H9 (cell line): ENCODE measurements around the gene TCF25. TPM values are rescaled to one million over a fixed set of nuclear protein-coding genes. Genes with fewer than 3 reads are reported as not detected.

Experiments
- DNase-seq: peaks from one replicate; pipeline ENCODE4 v3.0.0-alpha.2; 2017
- H2AFZ ChIP-seq: one replicate; pipeline ENCODE4 v1.6.1; 2013; ENCODE audit warnings: mild to moderate bottlenecking, low read length, control low read depth, moderate library complexity
- H2AK5ac ChIP-seq: 2 replicates; pipeline ENCODE4 v1.6.1; 2013; ENCODE audit warnings: low read length, control low read depth, mixed read lengths; ENCODE audit not compliant: insufficient read length
- H2BK120ac ChIP-seq: one replicate; pipeline ENCODE4 v1.6.1; 2013; ENCODE audit warnings: low read depth, mild to moderate bottlenecking, low read length, control low read depth, inconsistent platforms; ENCODE audit not compliant: poor library complexity, severe bottlenecking
- H2BK12ac ChIP-seq: 2 replicates; pipeline ENCODE4 v1.6.1; 2013; ENCODE audit warnings: low read length, control low read depth, mixed read lengths, low read depth; ENCODE audit not compliant: insufficient read length
- H2BK15ac ChIP-seq: 2 replicates; pipeline ENCODE4 v1.6.1; 2013; ENCODE audit warnings: low read depth, low read length, control low read depth
- H2BK20ac ChIP-seq: one replicate; pipeline ENCODE4 v1.6.1; 2013; ENCODE audit warnings: low read depth, mild to moderate bottlenecking, low read length, control low read depth, inconsistent platforms; ENCODE audit not compliant: poor library complexity, severe bottlenecking
- H2BK5ac ChIP-seq: 2 replicates; pipeline ENCODE4 v1.6.1; 2013; ENCODE audit warnings: low read length, control low read depth, mixed read lengths; ENCODE audit not compliant: insufficient read length
- H3K14ac ChIP-seq: 2 replicates; pipeline ENCODE4 v1.6.1; 2013; ENCODE audit warnings: low read length, control low read depth; ENCODE audit not compliant: insufficient read depth
- H3K18ac ChIP-seq: 2 replicates; pipeline ENCODE4 v1.6.1; 2013; ENCODE audit warnings: low read depth, mild to moderate bottlenecking, mixed read lengths, low read length, control low read depth; ENCODE audit not compliant: insufficient read length
- H3K23ac ChIP-seq: 2 replicates; pipeline ENCODE4 v1.6.1; 2013; ENCODE audit warnings: low read length, control low read depth, mixed read lengths, low read depth; ENCODE audit not compliant: insufficient read length
- H3K23me2 ChIP-seq: 2 replicates; pipeline ENCODE4 v1.6.1; 2013; ENCODE audit warnings: low read depth, mild to moderate bottlenecking, mixed read lengths, low read length, control low read depth; ENCODE audit not compliant: insufficient read length, poor library complexity, severe bottlenecking
- H3K27ac ChIP-seq: 2 replicates; pipeline ENCODE4 v1.5.1; 2013; ENCODE audit warnings: low read length, control low read depth, mixed read lengths, low read depth; ENCODE audit not compliant: insufficient read length
- H3K27me3 ChIP-seq: 2 replicates; pipeline ENCODE4 v1.6.1; 2013; ENCODE audit warnings: low read length, control low read depth, inconsistent platforms; ENCODE audit not compliant: insufficient read depth
- H3K4ac ChIP-seq: 2 replicates; pipeline ENCODE4 v1.6.1; 2013; ENCODE audit warnings: low read depth, mild to moderate bottlenecking, control low read depth, inconsistent platforms, low read length, moderate library complexity
- H3K4me1 ChIP-seq: 2 replicates; pipeline ENCODE4 v1.6.1; 2013; ENCODE audit warnings: low read length, control low read depth, inconsistent platforms; ENCODE audit not compliant: insufficient read depth
- H3K4me2 ChIP-seq: 2 replicates; pipeline ENCODE4 v1.6.1; 2013; ENCODE audit warnings: low read length, control low read depth, mixed read lengths; ENCODE audit not compliant: insufficient read length, insufficient read depth
- H3K56ac ChIP-seq: 2 replicates; pipeline ENCODE4 v1.6.1; 2013; ENCODE audit warnings: low read depth, mild to moderate bottlenecking, mixed read lengths, low read length, control low read depth; ENCODE audit not compliant: insufficient read length
- H3K79me1 ChIP-seq: 2 replicates; pipeline ENCODE4 v1.6.1; 2013; ENCODE audit warnings: low read depth, mild to moderate bottlenecking, moderate library complexity, low read length, control low read depth, inconsistent platforms; ENCODE audit not compliant: insufficient read depth, poor library complexity, severe bottlenecking
- H3K79me2 ChIP-seq: 2 replicates; pipeline ENCODE4 v1.6.1; 2013; ENCODE audit warnings: low read length, control low read depth, inconsistent platforms; ENCODE audit not compliant: insufficient read depth
- H3K9ac ChIP-seq: 2 replicates; pipeline ENCODE4 v1.6.1; 2013; ENCODE audit warnings: low read length, control low read depth, mixed read lengths; ENCODE audit not compliant: insufficient read length; ENCODE audit errors: extremely low read depth
- H3K9me3 ChIP-seq: one replicate; pipeline ENCODE4 v1.6.1; 2013; ENCODE audit warnings: low read depth, low read length, inconsistent platforms; ENCODE audit not compliant: control insufficient read depth
- H3T11ph ChIP-seq: one replicate; pipeline ENCODE4 v1.6.1; 2013; ENCODE audit warnings: mild to moderate bottlenecking, low read length, control low read depth, inconsistent platforms
- H4K20me1 ChIP-seq: one replicate; pipeline ENCODE4 v1.6.1; 2013; ENCODE audit not compliant: control insufficient read depth, insufficient read length, insufficient read depth
- H4K5ac ChIP-seq: 2 replicates; pipeline ENCODE4 v1.6.1; 2013; ENCODE audit warnings: low read depth, mild to moderate bottlenecking, mixed read lengths, low read length, control low read depth; ENCODE audit not compliant: insufficient read length
- H4K8ac ChIP-seq: replicated peaks from 2 replicates; pipeline ENCODE4 v1.6.1; 2013; ENCODE audit warnings: low read length, control low read depth, mixed read lengths, low read depth; ENCODE audit not compliant: insufficient read length
- H4K91ac ChIP-seq: 2 replicates; pipeline ENCODE4 v1.6.1; 2013; ENCODE audit warnings: low read depth, mild to moderate bottlenecking, moderate library complexity, mixed read lengths, low read length, control low read depth; ENCODE audit not compliant: insufficient read length
- H3K27ac Mint-ChIP-seq, 3 experiments: 2 replicates in 2 of 3; 3 replicates in 1 of 3; pipeline ENCODE4 v1.8.0; 2020 to 2021; ENCODE audit warnings: mixed read lengths in 3 of 3, mild to moderate bottlenecking in 1 of 3, moderate library complexity in 1 of 3
- H3K27me3 Mint-ChIP-seq: 2 replicates; pipeline ENCODE4 v1.8.0; 2021; ENCODE audit warnings: low read depth, mild to moderate bottlenecking, moderate library complexity, mixed read lengths
- H3K36me3 Mint-ChIP-seq, 3 experiments: 2 replicates in 2 of 3; 3 replicates in 1 of 3; pipeline ENCODE4 v1.8.0; 2020 to 2021; ENCODE audit warnings: low read depth in 3 of 3, mixed read lengths in 3 of 3; ENCODE audit not compliant: insufficient read depth in 1 of 3
- H3K4me1 Mint-ChIP-seq, 2 experiments: 2 replicates each; pipeline ENCODE4 v1.8.0; 2020; ENCODE audit warnings: mixed read lengths in 2 of 2
- H3K4me3 Mint-ChIP-seq, 2 experiments: 2 replicates in 1 of 2; 3 replicates in 1 of 2; pipeline ENCODE4 v1.8.0; 2020 to 2021; ENCODE audit warnings: mild to moderate bottlenecking in 2 of 2, mixed read lengths in 2 of 2, moderate library complexity in 1 of 2
- H3K9me3 Mint-ChIP-seq, 2 experiments: 2 replicates in 1 of 2; 3 replicates in 1 of 2; pipeline ENCODE4 v1.8.0; 2020; ENCODE audit warnings: mild to moderate bottlenecking in 2 of 2, mixed read lengths in 2 of 2, moderate library complexity in 1 of 2
- CTCF ChIP-seq: fragments of 200-600 bp; sonication (generic); conservative IDR thresholded peaks from 3 replicates; pipeline ENCODE4 v1.8.0; 2021; ENCODE audit warnings: antibody characterized with exemption, mild to moderate bottlenecking
- WGBS: extraction: QIAGEN DNeasy Blood & Tissue Kit; methylation state at CpG from one replicate; pipeline ENCODE4 v1.1.7; 2013; ENCODE audit warnings: missing lambda C conversion rate, low lambda C conversion rate, mixed read lengths; ENCODE audit not compliant: insufficient read length; ENCODE audit errors: extremely low coverage; 5-methylcytosine and 5-hydroxymethylcytosine counted together
- total RNA-seq: library from RNA; stranded (reverse); gene quantifications from 2 replicates; pipeline ENCODE4 v1.2.1, GENCODE V29; 2021

Gene TCF25
- total RNA-seq, 1 experiment from 2014 or later = 109 TPM

- Mint-ChIP-seq H3K27ac (no peak overlapping the region), H3K4me3 (no peak overlapping the region), H3K4me1 (peaks cover 11 to 13% of the 10 kb centered on the region in 2 experiments), H3K36me3 (peaks cover 10 to 32% (median 20%) of the 10 kb centered on the region in 3 experiments), H3K27me3 (peaks cover 8% of the 10 kb centered on the region), H3K9me3 (no peaks in the 10 kb centered on the region; a peak in 1 of 5 replicates)
- Histone ChIP-seq H3K18ac (no peak overlapping the region), H3T11ph (no peak overlapping the region), H2BK12ac (no peak overlapping the region), H3K14ac (no peak overlapping the region), H3K4ac (no peak overlapping the region), H3K4me2 (no peak overlapping the region), H2BK15ac (no peak overlapping the region), H2AK5ac (no peak overlapping the region), H4K20me1 (no peaks in the 10 kb centered on the region), H3K23me2 (no peaks in the 10 kb centered on the region), H2BK20ac (no peak overlapping the region), H3K56ac (no peak overlapping the region), H2BK5ac (no peak overlapping the region), H3K23ac (no peak overlapping the region), H3K27me3 (no peaks in the 10 kb centered on the region), H3K4me1 (no peaks in the 10 kb centered on the region), H2BK120ac (no peak overlapping the region), H3K79me2 (no peaks in the 10 kb centered on the region), H2AFZ (no peak overlapping the region), H3K9ac (no peak overlapping the region), H4K5ac (no peak overlapping the region), H4K8ac (no peak overlapping the region), H3K79me1 (no peaks in the 10 kb centered on the region), H3K27ac (no peak overlapping the region), H4K91ac (no peak overlapping the region), H3K9me3 (no peaks in the 10 kb centered on the region)
- WGBS = no CpG with 5 or more reads among the region's 11 CpGs
- no peak for DNase-seq
- TF ChIP-seq CTCF = no peak
These were observed 80.4 kb downstream of the TCF25 start for GRCh38 chr16:89953671-89954406.
